Measurements from ENCODE around the gene FASN.

- TF ChIP-seq POLR2A (IDR thresholded peaks at IDR 0.05; ENCODE audit: low read depth, low read length) (no peak), CTCF (IDR thresholded peaks at IDR 0.05; ENCODE audit: extremely low read depth in 1 of 2, insufficient read depth in 1 of 2, low read depth in 1 of 2, low read length in 2 of 2) (no peak)
These were observed 16.8 kb upstream of the FASN start for GRCh38 chr17:82114872-82115271.
